ENCODE results near the gene PARVA.

The PARVA gene

DNA sequence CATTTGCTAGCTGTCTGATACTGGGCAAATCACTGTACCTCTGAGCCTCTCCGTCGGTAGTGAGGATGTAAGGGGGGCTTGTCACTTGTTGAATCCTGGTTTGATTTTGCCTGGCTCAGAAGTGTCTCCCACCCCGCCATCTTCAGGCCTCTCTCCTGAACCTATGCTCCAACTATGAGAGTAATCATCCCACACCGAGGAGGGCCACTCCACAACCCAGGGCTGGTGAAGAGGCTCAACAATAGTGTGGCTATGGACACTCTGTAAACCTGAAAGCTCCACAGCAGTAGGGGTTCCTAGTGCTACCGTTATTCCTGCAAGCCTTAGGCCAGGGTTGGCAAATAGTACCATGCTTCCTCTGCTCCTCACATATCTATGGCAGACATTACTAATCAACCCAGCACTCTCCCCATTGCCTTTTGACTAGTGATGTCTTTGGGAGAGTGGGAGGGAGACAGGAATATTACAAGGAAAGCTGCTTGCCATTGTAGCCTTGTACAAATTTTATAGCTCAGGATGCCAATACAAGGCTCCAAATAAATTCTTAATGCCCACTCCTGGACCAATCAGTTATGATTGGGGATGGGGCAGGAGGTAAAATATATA lies 162.8 kb downstream of the PARVA start:
- Histone ChIP-seq H3K4me3 (ENCODE audit: low read depth in 1 of 5, low read length in 5 of 5) (no peak overlapping the region), H3K36me3 (ENCODE audit: control insufficient read depth in 5 of 5, insufficient read depth in 5 of 5, low read length in 5 of 5) (no peaks in the 10 kb centered on the region), H3K27ac (ENCODE audit: low read depth, low read length) (peak overlapping the region; percentile 78), H3K27me3 (ENCODE audit: control insufficient read depth in 5 of 5, insufficient read depth in 4 of 5, low read length in 5 of 5) (no peaks in the 10 kb centered on the region), H3K9ac (ENCODE audit: low read length in 5 of 5) (peak overlapping the region in 1 of 5 donors; percentile 33), H3K4me1 (ENCODE audit: control insufficient read depth in 5 of 5, insufficient read depth in 5 of 5, low read length in 5 of 5) (peaks cover 11 to 53% (median 42%) of the 10 kb centered on the region in 5 donors), H3K9me3 (ENCODE audit: control insufficient read depth in 5 of 5, low read length in 5 of 5) (no peaks in the 10 kb centered on the region)

DNA sequence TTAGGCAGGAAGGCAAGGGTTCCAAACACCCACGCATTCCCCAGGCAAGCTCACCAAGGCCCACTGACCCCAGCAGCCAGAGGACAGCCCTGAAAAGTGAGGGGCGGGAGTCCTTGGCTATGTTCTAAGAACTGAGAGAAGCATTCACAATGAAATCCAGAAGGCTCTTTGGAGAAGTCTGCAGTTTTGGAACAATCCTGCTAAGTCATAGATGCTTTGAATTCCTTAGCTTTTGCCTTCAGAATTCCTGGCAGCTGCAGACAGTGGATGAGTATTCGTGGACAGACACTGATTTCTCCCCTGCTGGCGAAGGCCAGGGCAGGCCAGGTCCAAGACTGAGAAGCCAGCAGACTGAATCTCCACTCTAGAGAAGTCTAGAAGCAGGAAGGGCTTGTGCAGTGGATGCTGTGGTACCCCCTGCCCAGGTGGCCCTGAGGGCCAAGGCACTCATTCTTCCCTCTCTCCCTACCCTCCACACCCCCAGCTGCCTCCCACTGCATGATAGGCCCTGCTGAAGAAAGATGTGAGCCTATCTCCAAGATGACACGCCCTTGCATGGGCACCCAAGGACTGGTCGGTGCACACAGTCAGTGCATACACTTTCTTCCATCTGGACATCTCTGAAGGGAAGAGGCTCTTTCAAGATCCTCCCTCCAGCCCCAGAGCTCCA lies 163.7 kb downstream of the PARVA start:
- H3K9me3 ChIP-seq (ENCODE audit: control insufficient read depth in 5 of 5, low read length in 5 of 5), result no peaks in the 10 kb centered on the region
- no peaks in the 10 kb centered on the region for H3K36me3 ChIP-seq (ENCODE audit: control insufficient read depth in 5 of 5, insufficient read depth in 5 of 5, low read length in 5 of 5)
- H3K27me3 ChIP-seq (ENCODE audit: control insufficient read depth in 5 of 5, insufficient read depth in 4 of 5, low read length in 5 of 5), result no peaks in the 10 kb centered on the region
- H3K4me1 ChIP-seq (ENCODE audit: control insufficient read depth in 5 of 5, insufficient read depth in 5 of 5, low read length in 5 of 5), result peaks cover 11 to 53% (median 42%) of the 10 kb centered on the region in 5 donors
- no peak overlapping the region for H3K9ac ChIP-seq (ENCODE audit: low read length in 5 of 5)
- peak overlapping the region; percentile 78 for H3K27ac ChIP-seq (ENCODE audit: low read depth, low read length)
- H3K4me3 ChIP-seq (ENCODE audit: low read depth in 1 of 5, low read length in 5 of 5), result no peak overlapping the region

DNA sequence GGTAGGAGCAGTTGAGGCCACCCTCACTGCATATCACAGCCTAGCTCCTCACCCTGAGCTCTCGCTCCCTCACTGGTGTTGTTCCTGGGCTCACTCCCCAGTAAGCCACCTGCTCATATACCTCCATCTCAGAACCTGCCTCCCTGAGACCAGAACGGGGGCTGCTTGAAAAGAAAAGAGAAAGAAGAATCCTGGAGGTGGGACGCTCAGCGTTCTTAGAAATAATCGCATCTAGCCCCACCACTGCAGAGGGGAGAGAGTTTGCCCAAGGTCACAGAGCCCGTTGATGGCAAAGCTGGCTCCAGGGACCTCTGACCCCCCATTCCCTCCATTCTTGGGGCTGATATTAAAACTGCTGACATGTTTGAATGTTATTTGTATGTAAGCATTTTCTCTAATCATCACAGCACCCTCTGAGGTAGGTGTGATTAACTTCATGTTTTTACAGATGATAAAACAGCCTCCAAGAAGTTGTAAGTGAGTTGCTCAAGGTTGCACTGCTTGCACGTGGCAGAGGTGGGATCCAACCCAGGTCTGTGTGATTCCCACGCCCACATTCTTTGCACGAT lies 164.3 kb downstream of the PARVA start:
- Histone ChIP-seq H3K4me3 (ENCODE audit: low read depth in 1 of 5, low read length in 5 of 5) (no peak overlapping the region), H3K27me3 (ENCODE audit: control insufficient read depth in 5 of 5, insufficient read depth in 4 of 5, low read length in 5 of 5) (no peaks in the 10 kb centered on the region), H3K9me3 (ENCODE audit: control insufficient read depth in 5 of 5, low read length in 5 of 5) (no peaks in the 10 kb centered on the region), H3K9ac (ENCODE audit: low read length in 5 of 5) (no peak overlapping the region), H3K27ac (ENCODE audit: low read depth, low read length) (peak overlapping the region; percentile 78), H3K36me3 (ENCODE audit: control insufficient read depth in 5 of 5, insufficient read depth in 5 of 5, low read length in 5 of 5) (no peaks in the 10 kb centered on the region), H3K4me1 (ENCODE audit: control insufficient read depth in 5 of 5, insufficient read depth in 5 of 5, low read length in 5 of 5) (peaks cover 11 to 53% (median 42%) of the 10 kb centered on the region in 5 donors)

DNA sequence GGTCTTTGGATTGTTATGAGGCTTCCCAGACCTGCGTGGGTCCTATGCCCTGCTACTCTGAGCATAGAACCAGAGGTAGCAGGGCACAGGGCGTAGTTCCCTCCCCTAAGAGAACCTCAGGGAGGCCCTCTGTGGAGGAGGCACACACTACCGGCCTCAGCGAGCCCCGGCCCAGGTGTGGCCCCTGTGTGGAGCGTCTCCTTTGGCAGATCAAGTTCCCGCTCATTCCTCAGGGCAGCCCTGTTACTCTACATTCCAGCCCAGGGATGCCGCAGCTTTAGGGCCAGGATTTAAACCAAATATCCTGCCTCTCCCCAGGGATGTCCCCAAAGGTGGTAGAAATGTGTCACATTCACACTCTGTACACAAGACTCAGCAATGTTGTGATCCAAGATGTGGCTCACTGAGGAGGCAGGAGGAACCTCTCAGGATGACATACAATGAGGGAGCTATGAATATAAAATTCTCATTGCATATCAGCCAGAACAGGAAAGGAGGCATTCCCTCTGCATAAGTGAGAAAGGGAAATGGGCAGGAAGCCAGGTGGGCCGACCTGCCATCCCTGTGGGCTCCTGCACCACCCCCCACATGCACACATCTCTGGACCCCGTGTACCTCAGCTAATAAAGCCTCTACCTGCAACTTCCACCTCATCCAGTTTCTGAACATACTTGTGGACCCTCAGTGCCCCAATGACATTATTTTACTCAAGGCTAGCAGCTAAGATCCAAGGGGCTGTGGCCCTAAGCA lies 165.0 kb downstream of the PARVA start:
- Histone ChIP-seq H3K36me3 (ENCODE audit: control insufficient read depth in 5 of 5, insufficient read depth in 5 of 5, low read length in 5 of 5) (no peaks in the 10 kb centered on the region), H3K4me3 (ENCODE audit: low read depth in 1 of 5, low read length in 5 of 5) (no peak overlapping the region), H3K27me3 (ENCODE audit: control insufficient read depth in 5 of 5, insufficient read depth in 4 of 5, low read length in 5 of 5) (no peaks in the 10 kb centered on the region), H3K27ac (ENCODE audit: low read depth, low read length) (no peak overlapping the region), H3K9ac (ENCODE audit: low read length in 5 of 5) (no peak overlapping the region), H3K4me1 (ENCODE audit: control insufficient read depth in 5 of 5, insufficient read depth in 5 of 5, low read length in 5 of 5) (peaks cover 11 to 54% (median 41%) of the 10 kb centered on the region in 5 donors), H3K9me3 (ENCODE audit: control insufficient read depth in 5 of 5, low read length in 5 of 5) (no peaks in the 10 kb centered on the region)

DNA sequence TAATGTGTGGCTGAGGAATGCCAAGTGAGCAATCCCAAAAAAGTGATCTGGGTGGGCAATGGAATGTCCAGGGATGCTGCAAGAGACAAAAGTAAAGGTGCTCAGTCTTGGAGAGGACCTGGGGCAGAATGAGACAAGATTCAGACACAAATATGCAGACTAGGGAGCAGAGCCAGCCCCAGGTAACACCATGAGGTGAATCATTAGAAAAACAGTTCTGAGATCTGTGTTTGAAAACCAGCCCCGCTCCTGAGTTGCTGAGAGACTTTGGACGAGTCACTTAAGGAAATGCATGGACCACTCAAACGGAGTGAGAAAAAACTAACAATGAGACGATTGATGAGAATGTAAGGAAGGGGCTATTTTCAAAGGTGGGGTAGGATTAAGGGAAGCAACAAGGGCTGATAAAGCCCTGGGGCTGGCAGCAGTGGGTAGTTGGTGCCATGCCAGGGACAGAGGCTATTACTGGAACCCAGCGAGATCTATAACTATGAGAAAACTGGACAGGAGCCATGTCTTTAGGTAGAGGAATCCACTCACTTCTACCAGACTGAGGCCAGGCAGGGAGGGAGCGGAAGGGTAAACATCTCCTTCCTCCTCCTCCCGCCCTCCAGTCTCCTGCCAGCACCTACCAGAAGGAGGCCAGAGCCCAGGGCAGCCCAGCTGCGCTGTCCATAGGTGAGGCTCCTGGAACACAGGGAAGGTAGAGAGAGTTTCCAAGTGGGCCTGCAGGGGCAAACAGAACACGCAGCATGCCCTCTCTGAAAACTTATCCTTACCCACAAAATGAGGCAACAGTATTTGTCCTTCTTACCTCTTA lies 166.4 kb downstream of the PARVA start:
- no peaks in the 10 kb centered on the region for H3K36me3 ChIP-seq (ENCODE audit: control insufficient read depth in 5 of 5, insufficient read depth in 5 of 5, low read length in 5 of 5)

DNA sequence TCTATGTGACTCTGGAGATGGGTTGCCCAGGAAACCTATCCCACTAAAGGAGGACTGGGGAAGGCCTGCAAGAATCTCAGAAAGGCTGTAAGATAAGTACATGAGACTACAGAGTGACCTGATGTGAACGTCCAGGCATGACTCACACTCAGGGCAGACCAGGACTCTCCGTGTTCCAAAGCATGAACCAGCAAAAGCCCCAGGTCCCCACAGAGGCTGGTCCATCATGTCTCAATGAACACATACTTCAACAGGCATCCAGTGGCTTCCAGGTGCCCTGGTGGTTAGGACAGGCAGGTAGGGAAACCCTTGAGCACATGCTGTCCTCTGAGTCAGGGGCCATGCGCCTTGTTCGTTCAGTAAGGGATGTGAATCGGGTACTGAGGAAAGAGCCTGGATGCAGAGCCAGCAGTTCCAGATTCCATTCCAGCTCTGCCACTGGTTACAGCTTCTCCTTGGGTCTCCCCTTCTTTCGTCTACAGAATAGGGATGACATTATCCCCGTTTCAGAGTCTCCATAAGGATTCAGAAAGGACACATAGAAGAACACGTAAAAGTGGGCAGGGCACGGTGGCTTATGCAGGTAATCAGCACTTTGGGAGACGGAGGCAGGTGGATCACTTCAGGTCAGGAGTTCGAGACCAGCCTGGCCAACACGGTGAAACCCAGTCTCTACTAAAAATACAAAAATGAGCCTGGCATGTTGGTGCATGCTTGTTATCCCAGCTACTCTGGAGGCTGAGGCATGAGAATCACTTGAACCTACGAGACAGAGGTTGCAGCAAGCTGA lies 167.8 kb downstream of the PARVA start:
- H3K9ac ChIP-seq (ENCODE audit: low read length in 5 of 5), result no peak overlapping the region
- no peaks in the 10 kb centered on the region for H3K36me3 ChIP-seq (ENCODE audit: control insufficient read depth in 5 of 5, insufficient read depth in 5 of 5, low read length in 5 of 5)
- no peak overlapping the region for H3K27ac ChIP-seq (ENCODE audit: low read depth, low read length)
- H3K27me3 ChIP-seq (ENCODE audit: control insufficient read depth in 5 of 5, insufficient read depth in 4 of 5, low read length in 5 of 5), result no peaks in the 10 kb centered on the region
- no peak overlapping the region for H3K4me3 ChIP-seq (ENCODE audit: low read depth in 1 of 5, low read length in 5 of 5)
- H3K4me1 ChIP-seq (ENCODE audit: control insufficient read depth in 5 of 5, insufficient read depth in 5 of 5, low read length in 5 of 5), result peaks cover 9 to 45% (median 33%) of the 10 kb centered on the region in 5 donors
- H3K9me3 ChIP-seq (ENCODE audit: control insufficient read depth in 5 of 5, low read length in 5 of 5), result no peaks in the 10 kb centered on the region

More for the DNA sequence above, 166.4 kb downstream of the PARVA start:
- H3K4me3 ChIP-seq (ENCODE audit: low read depth in 1 of 5, low read length in 5 of 5), result no peak overlapping the region
- no peaks in the 10 kb centered on the region for H3K27me3 ChIP-seq (ENCODE audit: control insufficient read depth in 5 of 5, insufficient read depth in 4 of 5, low read length in 5 of 5)
- no peaks in the 10 kb centered on the region for H3K9me3 ChIP-seq (ENCODE audit: control insufficient read depth in 5 of 5, low read length in 5 of 5)
- H3K27ac ChIP-seq (ENCODE audit: low read depth, low read length), result no peak overlapping the region
- peaks cover 9 to 56% (median 44%) of the 10 kb centered on the region in 5 donors for H3K4me1 ChIP-seq (ENCODE audit: control insufficient read depth in 5 of 5, insufficient read depth in 5 of 5, low read length in 5 of 5)
- H3K9ac ChIP-seq (ENCODE audit: low read length in 5 of 5), result no peak overlapping the region

DNA sequence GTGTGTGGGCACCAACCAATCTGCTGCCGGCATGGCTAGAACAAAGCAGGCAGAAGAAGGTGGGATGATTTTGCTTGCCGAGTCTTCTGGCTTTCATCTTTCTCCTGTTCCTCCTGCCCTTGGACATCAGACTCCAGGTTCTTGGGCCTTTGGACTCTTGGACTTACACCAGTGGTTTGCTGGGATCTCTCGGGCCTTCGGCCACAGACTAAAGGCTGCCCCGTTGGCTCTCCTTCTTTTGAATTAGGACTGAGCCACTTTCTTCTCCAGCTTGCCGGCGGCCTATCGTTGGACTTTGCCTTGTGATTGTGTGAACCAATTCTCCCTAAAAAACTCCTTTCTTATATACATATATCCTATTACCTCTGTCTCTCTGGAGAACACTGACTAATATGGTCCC lies 168.8 kb downstream of the PARVA start:
- Histone ChIP-seq H3K36me3 (ENCODE audit: control insufficient read depth in 5 of 5, insufficient read depth in 5 of 5, low read length in 5 of 5) (no peaks in the 10 kb centered on the region), H3K4me1 (ENCODE audit: control insufficient read depth in 5 of 5, insufficient read depth in 5 of 5, low read length in 5 of 5) (peaks cover 8 to 35% (median 24%) of the 10 kb centered on the region in 5 donors), H3K27ac (ENCODE audit: low read depth, low read length) (no peak overlapping the region), H3K27me3 (ENCODE audit: control insufficient read depth in 5 of 5, insufficient read depth in 4 of 5, low read length in 5 of 5) (no peaks in the 10 kb centered on the region), H3K9ac (ENCODE audit: low read length in 5 of 5) (no peak overlapping the region), H3K9me3 (ENCODE audit: control insufficient read depth in 5 of 5, low read length in 5 of 5) (no peaks in the 10 kb centered on the region), H3K4me3 (ENCODE audit: low read depth in 1 of 5, low read length in 5 of 5) (no peak overlapping the region)

DNA sequence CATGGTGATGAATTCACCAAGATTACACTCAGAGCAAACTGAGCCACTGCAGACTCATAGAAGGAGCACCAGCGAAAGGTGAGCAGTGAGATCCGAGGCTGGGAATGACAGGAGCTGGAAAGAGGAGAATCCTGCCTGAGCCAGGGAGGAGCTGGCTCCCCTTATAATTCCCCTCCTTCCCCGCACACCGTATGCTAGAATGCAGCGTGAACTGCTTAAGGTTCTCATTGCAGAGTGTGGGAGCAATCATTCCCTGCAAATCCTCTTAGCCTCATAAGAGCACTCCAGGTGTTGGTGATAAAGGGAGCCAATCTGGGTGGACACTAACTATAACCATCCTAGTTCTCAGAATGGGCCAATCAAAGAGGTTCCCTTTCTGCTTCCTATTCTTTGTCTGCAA lies 169.3 kb downstream of the PARVA start:
- Histone ChIP-seq H3K9me3 (ENCODE audit: control insufficient read depth in 5 of 5, low read length in 5 of 5) (no peaks in the 10 kb centered on the region), H3K27ac (ENCODE audit: low read depth, low read length) (no peak overlapping the region), H3K36me3 (ENCODE audit: control insufficient read depth in 5 of 5, insufficient read depth in 5 of 5, low read length in 5 of 5) (no peaks in the 10 kb centered on the region), H3K4me3 (ENCODE audit: low read depth in 1 of 5, low read length in 5 of 5) (no peak overlapping the region), H3K27me3 (ENCODE audit: control insufficient read depth in 5 of 5, insufficient read depth in 4 of 5, low read length in 5 of 5) (no peaks in the 10 kb centered on the region), H3K4me1 (ENCODE audit: control insufficient read depth in 5 of 5, insufficient read depth in 5 of 5, low read length in 5 of 5) (peaks cover 4 to 30% (median 18%) of the 10 kb centered on the region in 5 donors), H3K9ac (ENCODE audit: low read length in 5 of 5) (no peak overlapping the region)

Measured in subcutaneous abdominal adipose tissue (tissue), 5 donors.